ENCODE measurements around the gene CLCA2. TPM values are rescaled to one million over a fixed set of nuclear protein-coding genes. Genes with fewer than 3 reads are reported as not detected.

The CLCA2 gene
- total and polyA plus RNA-seq, 12 donors: 0.11 to 1.1 (median 0.25) TPM; not detected in 2

GRCh38 chr1:86435327-86435726 is 11.4 kb downstream of the CLCA2 start:
- 30 to 66% (median 49%) methylated on average over 2 of the region's 2 CpGs for WGBS, 4 donors
- TF ChIP-seq POLR2A (IDR thresholded peaks at IDR 0.05) (no peak), CTCF (IDR thresholded peaks at IDR 0.05) (no peak)
- Histone ChIP-seq H3K36me3 (replicated peaks in 1 of 2) (no peaks in the 10 kb centered on the region), H3K4me1 (replicated peaks in 1 of 2) (peaks cover 3 to 5% of the 10 kb centered on the region in 2 donors), H3K27ac (no peak overlapping the region), H3K9me3 (replicated peaks in 1 of 3) (no peaks in the 10 kb centered on the region), H3K4me3 (no peak overlapping the region), H3K27me3 (no peaks in the 10 kb centered on the region)
- intact Hi-C loops (cut with DNase I): no loop called here
- DNase-seq: no peak

- H3K4me3 ChIP-seq: no peak overlapping the region
- no peaks in the 10 kb centered on the region for H3K9me3 ChIP-seq (replicated peaks in 1 of 3)
- 75 to 89% (median 80%) methylated on average over 2 of the region's 2 CpGs for WGBS, 4 donors
- intact Hi-C loops (cut with DNase I): no loop called here
- no peaks in the 10 kb centered on the region for H3K4me1 ChIP-seq (replicated peaks in 1 of 2)
- no peak overlapping the region for H3K27ac ChIP-seq
- no peaks in the 10 kb centered on the region for H3K36me3 ChIP-seq (replicated peaks in 1 of 2)
- no peak for DNase-seq
- TF ChIP-seq POLR2A (IDR thresholded peaks at IDR 0.05) (no peak), CTCF (IDR thresholded peaks at IDR 0.05) (no peak)
- H3K27me3 ChIP-seq: no peaks in the 10 kb centered on the region
These were observed 12.1 kb downstream of the CLCA2 start for GRCh38 chr1:86436041-86436440.

- Histone ChIP-seq H3K9me3 (replicated peaks in 1 of 3) (no peaks in the 10 kb centered on the region), H3K4me1 (replicated peaks in 1 of 2) (no peaks in the 10 kb centered on the region), H3K36me3 (replicated peaks in 1 of 2) (no peaks in the 10 kb centered on the region), H3K27me3 (no peaks in the 10 kb centered on the region), H3K4me3 (no peak overlapping the region), H3K27ac (no peak overlapping the region)
- no peak for TF ChIP-seq CTCF (IDR thresholded peaks at IDR 0.05)
- TF ChIP-seq POLR2A (IDR thresholded peaks at IDR 0.05): no peak
- 63 to 69% (median 65%) methylated on average over 2 of the region's 2 CpGs for WGBS, 4 donors
- DNase-seq: no peak
- intact Hi-C loops (cut with DNase I): no loop called here
These were observed 17.6 kb downstream of the CLCA2 start for GRCh38 chr1:86441581-86441980.

- H3K27ac ChIP-seq: no peak overlapping the region
- no peak for DNase-seq
- no peaks in the 10 kb centered on the region for H3K9me3 ChIP-seq (replicated peaks in 1 of 3)
- intact Hi-C loops (cut with DNase I): no loop called here
- no peak for TF ChIP-seq CTCF (IDR thresholded peaks at IDR 0.05)
- no peak for TF ChIP-seq POLR2A (IDR thresholded peaks at IDR 0.05)
- H3K4me3 ChIP-seq: no peak overlapping the region
- WGBS, 4 donors: 70 to 83% (median 76%) methylated on average over 1 of the region's 1 CpG
- H3K4me1 ChIP-seq (replicated peaks in 1 of 2): no peaks in the 10 kb centered on the region
- no peaks in the 10 kb centered on the region for H3K27me3 ChIP-seq
- H3K36me3 ChIP-seq (replicated peaks in 1 of 2): no peaks in the 10 kb centered on the region
These were observed 18.0 kb downstream of the CLCA2 start for GRCh38 chr1:86441997-86442396.
